EH (cell line): ENCODE results near the gene DENND1B.

Experiments used
- DNase-seq: peaks from one replicate; pipeline ENCODE4 v3.0.0-alpha.2; 2015; ENCODE audit warnings: low read depth

DENND1B gene

GRCh38 chr1:197466813-197467212 lies 308.5 kb downstream of the DENND1B start:
- DNase-seq, result no peak

- DNase-seq, result no peak
These were observed 309.6 kb downstream of the DENND1B start for GRCh38 chr1:197465528-197466327.

DNA sequence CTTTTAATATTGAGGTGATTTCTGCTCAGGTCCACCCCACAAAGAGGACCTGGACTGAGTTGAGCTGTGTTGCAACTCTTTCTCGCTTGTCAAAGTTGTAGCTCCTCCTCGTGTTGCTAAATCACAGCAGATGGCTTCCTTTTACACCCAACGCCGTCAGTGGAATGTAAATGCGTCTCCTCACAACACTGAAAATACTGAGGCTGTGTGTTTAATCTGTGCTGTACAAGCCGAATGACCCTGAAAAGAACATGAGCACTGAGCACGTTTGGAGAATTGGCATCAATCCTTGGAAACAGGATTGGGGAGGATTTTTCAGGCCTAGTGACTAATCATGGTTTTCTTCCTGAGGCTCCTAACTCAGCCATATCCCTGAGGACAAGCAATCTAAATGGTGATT lies 311.2 kb downstream of the DENND1B start:
- peak; percentile 82 for DNase-seq

- no peak for DNase-seq
These were observed 312.1 kb downstream of the DENND1B start for GRCh38 chr1:197463142-197463541.

GRCh38 chr1:197462539-197462938 lies 312.7 kb downstream of the DENND1B start:
- no peak for DNase-seq
